ENCODE data around the gene ADAM8.

- TF ChIP-seq, protein P1, sequence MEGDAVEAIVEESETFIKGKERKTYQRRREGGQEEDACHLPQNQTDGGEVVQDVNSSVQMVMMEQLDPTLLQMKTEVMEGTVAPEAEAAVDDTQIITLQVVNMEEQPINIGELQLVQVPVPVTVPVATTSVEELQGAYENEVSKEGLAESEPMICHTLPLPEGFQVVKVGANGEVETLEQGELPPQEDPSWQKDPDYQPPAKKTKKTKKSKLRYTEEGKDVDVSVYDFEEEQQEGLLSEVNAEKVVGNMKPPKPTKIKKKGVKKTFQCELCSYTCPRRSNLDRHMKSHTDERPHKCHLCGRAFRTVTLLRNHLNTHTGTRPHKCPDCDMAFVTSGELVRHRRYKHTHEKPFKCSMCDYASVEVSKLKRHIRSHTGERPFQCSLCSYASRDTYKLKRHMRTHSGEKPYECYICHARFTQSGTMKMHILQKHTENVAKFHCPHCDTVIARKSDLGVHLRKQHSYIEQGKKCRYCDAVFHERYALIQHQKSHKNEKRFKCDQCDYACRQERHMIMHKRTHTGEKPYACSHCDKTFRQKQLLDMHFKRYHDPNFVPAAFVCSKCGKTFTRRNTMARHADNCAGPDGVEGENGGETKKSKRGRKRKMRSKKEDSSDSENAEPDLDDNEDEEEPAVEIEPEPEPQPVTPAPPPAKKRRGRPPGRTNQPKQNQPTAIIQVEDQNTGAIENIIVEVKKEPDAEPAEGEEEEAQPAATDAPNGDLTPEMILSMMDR (IDR thresholded peaks at IDR 0.05), result no peak
- no peak for TF ChIP-seq RAD21 (IDR thresholded peaks at IDR 0.05; ENCODE audit: low read length)
- no peak for TF ChIP-seq POLR2AphosphoS5 (IDR thresholded peaks at IDR 0.05; ENCODE audit: low read depth, low read length)
- no peak for TF ChIP-seq RFX5 (IDR thresholded peaks at IDR 0.05; ENCODE audit: low read length)
- no peak for TF ChIP-seq CHD2 (IDR thresholded peaks at IDR 0.05; ENCODE audit: low read length, partially characterized antibody)
- TF ChIP-seq RXRA (IDR thresholded peaks at IDR 0.05; ENCODE audit: borderline replicate concordance, low read depth), result no peak
These were observed 45.3 kb downstream of the ADAM8 start for GRCh38 chr10:133231244-133231945.
